Right renal pelvis (tissue), 4 donors: ENCODE data around the gene MED13L. TPM values are rescaled to one million over a fixed set of nuclear protein-coding genes. Genes with fewer than 3 reads are reported as not detected.

Experiments used
- DNase-seq, 4 donors: peaks; one replicate each; pipeline ENCODE4 v3.0.0-alpha.2; 2013; ENCODE audit warnings: low read depth in 4 of 4, low spot score in 3 of 4, missing footprints in 1 of 4
- polyA plus RNA-seq, 4 donors: library from polyadenylated mRNA; unstranded; fragments of 120-200 nt; gene quantifications; one replicate each; pipeline ENCODE4 v1.2.1, GENCODE V29; 2013; ENCODE audit not compliant: insufficient read length in 4 of 4

Gene MED13L
- polyA plus RNA-seq, 4 donors, result 71.0 to 86.6 (median 81.5) TPM

DNA sequence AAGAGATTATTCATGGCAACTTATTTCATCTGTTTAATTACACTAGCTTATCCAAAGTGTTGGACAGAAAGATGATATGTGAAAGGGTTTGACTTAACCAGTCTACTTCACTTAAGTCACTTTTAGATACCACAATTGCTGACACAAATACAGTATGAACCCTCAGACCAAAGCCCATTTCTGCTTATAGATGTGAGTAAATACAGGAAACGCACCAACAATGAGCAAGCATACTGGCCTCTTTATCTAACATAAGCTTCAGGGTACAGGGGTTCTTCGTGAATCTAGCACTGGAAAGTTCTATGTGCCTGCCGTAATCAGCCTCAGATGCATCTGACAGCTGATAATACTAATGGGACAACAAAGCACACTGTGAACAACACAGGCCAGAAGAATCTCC is 209.6 kb downstream of the MED13L start:
- no peak for DNase-seq

DNA sequence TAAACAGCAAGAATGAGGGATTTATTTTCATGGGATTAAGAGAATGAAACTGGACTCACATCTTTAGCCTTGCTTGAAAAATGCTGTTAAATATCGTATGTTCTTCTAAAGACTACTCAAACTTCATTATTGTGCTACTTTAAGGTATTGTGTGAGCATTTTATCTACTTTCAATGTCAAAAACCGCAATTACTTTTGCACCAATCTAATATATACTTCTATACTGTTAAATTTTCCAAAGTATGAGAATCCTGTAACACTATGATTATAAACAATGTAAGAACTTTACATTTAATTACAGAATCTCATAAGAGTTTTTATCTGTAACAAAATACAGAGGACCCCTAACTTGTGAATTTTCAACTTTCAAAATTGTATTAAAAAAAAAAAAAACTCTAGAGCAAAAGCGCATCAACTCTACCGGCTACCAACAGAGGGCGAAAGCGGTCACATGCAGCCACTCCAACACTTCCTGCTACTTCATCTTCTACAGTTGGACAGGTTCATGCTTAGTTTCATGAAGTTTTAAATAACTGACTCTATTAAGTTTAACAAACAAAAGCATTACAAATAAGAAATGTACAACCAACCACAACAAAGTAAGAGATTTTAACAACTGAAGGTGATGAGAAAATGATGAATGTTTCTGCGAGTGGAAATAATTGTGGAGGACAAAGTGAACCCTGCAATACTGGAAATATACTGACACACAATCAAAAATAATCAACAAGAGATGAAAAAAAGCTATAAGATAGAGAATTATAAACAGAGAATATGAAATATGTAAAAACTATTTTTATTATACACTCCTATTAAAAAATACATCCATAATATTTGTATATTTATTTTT is 210.9 kb downstream of the MED13L start:
- DNase-seq, result peak in 2 of 4 donors; percentile 35 to 36

DNA sequence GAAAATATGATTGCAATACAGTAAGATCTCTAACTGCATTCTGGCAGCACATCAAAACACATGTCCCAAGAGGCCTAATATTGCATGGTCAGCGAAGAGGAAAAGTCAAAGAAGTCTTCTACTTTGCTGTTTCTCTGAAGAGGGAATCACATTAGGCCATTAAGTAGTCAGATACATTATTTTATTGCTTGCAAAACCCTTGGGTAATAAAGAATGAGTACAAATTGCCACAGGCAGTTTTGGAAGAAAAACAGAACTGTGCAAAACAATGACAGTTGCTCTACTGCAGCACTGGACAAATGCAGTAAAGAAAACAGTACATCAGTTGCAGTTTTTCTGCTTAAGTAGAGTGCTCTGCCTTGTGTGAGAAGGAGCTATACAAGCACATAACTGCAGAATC is 211.9 kb downstream of the MED13L start:
- peak in 1 of 4 donors; percentile 30 for DNase-seq

DNA sequence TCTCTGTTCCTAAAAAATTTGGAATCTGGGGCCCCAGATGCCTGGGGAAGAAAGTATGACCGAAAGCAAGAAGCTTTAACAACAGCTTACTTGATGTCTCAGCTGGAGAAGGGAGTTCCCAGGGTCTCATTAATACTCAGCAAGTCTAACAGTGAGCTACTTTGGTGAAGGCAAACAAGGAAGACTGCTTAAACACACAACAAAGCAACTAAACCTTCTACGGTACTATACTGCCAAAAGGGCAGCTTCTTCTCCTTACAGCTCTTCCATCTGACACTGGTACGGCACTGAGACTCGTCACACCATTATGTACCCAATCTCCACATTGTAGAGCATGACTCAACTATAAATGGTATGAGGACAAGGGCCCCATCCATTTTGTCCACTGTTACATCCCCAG is 213.0 kb downstream of the MED13L start:
- no peak for DNase-seq

DNA sequence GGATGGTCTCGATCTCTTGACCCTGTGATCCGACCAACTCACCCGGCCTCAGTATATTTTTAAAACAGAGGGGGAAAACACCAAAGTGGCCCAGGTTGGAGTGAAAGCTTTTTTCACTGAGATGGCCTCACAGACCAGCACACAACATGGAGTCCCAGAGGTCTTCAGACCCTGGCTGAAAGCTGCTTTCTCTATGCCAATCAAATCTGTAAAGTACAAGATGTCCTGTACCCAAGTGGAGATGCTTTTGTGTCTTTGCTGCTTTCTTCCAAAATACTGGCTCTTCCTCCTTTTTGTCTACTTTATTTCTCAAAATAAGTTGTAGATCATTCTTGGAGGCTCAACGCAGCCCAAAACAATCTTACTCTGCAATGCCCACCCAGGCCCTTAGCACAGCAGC is 214.8 kb downstream of the MED13L start:
- no peak for DNase-seq

DNA sequence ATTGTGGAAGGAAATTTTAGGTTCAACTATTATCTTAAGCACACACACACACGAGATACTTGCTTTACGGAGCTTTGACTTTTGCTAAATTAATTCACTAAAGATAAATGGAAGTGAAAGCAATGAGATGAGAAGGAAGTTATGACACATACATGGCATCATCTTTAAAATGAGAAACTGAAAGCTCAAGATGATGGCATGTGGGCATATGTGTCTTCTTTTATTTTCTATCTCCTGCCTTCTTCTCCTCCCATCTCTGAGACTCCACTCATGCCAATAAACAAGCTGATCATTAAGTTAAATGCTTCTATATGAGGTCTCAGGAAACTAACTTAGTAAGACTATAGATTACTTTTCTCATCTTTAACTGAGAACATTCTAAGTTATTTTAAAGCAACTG is 216.7 kb downstream of the MED13L start:
- DNase-seq, result no peak

DNA sequence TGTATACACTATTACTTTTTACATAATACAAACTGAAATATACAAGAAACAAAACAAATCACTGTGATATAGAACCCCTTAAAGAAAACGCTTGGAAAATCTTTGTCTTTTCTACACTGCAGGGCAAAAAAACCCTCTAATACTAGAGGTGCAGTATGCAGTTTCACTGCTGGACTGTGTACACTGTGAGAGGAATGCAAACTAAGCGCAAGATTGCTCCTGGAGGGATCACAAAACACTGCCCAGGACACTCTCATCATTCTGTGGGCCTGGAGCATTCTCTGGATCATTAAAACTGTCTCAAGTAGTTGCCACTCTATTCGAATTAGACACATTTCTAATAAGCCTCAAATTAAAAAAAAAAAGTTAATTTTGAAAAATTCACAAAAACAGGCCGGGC is 217.6 kb downstream of the MED13L start:
- DNase-seq, result no peak

DNA sequence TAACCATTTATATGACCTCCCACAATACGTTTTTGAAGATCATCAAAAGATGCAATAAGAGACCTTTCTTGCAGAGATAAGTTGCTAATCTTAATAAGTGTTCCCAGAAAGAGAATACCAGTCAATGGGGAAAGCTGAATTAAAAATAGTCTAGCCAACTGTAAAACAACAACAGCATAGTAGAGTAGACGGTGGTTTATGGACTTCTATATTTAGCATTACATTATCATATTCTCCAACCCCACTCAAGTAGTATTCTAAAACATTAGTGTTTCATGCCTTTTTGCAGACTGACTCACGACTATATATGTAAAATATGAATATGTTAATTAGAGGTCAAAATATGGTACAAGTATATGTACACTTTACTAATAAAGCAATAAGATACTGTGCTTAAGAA is 218.9 kb downstream of the MED13L start:
- no peak for DNase-seq

DNA sequence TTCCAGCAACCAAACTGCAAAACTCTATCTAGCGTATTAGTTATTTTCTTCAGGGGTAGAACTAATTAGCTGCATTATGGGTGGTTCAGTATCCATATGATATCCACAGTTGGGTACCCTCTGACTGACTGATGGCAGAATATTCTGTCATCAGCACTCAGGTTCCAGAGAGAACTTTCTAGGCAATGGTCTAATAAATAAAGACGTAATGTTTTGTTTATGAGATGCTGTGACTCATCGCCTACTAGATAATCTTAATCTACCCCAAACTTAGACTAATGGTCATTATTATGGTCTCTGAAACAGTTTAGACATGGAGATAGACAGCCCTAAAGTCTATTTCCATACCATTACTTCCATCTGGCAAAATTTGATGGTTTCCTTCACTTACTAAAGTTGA is 220.1 kb downstream of the MED13L start:
- no peak for DNase-seq

DNA sequence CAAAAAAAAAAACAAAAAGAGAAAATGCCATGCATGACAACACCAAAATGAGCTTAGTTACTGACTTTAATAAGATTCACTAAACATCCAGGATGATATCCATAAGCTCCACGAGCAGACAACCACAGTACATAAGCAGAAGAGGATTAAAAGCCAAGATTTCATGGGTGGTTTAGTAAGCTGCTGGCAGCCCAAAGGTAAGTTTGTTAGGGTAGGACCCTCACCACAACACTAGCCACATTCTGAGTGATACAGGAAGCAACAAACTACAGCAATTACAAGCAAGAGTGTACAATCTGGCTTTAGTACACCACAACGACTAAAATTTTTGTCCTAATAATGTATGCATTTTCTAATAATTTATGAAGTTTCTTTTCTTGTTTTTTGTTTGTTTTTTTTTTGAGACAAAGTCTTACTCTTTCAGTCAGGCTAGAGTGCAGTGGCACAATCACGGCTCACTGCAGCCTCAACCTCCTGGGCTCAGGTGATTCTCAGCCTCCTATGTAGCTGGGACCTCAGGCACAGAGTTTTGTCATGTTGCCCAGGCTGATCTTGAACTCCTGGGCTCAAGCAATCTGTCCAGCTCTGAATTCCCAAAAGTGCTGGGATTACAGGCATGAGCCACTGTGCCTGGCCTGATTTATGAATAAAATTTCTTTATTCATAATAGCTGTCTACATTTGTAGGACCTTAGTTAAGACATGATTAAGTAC is 221.4 kb downstream of the MED13L start:
- DNase-seq, result no peak

DNA sequence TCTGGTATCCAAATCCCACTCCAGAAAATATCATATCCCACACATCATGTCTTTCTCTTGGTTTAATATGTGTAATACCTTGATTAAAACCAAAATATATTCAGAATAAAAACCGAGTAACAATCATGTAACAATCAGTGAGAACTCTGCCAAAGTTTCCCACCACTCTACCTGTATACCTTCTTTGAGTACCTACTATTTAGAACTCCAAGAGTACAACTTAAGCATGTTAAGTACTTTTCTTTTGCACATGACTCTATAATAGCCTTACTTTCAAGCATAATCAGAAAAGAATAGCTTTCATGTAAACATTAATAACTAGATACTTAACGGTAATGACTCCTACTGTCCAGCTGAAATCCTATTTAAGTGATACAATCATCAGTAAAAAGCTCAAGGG is 223.2 kb downstream of the MED13L start:
- no peak for DNase-seq

DNA sequence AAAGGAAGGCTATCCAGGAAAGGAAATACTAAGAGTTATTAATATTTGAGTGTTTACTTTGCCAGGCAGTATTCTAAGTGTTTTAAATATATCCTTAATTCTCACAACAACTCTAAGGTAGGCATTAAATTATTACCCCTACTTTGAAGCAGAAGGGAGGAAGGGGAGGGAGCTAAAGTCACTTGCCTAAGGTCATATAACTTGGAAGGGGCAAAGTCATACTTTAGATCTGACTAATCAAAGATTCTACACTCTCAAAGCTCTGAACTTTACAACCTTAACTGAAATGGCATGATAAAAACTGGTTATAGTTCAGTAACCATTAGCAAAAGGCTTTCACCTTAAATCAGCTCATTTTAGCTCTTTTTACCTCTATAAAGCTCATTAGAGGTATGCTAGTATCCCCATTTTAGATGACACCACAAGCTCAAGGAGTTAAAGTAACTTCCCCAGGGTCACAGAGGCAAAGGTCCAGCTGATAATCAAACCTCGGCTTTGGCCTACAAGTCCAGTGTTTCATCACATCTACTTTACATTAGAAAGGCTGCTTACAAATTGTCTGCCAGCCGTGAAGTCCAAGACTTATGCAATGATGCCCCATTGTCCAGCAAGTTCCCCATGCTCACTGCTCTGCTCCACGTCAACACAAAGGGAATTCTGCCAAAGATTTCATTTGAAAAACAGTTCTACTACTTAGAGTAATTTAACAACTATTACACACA is 223.9 kb downstream of the MED13L start:
- no peak for DNase-seq

DNA sequence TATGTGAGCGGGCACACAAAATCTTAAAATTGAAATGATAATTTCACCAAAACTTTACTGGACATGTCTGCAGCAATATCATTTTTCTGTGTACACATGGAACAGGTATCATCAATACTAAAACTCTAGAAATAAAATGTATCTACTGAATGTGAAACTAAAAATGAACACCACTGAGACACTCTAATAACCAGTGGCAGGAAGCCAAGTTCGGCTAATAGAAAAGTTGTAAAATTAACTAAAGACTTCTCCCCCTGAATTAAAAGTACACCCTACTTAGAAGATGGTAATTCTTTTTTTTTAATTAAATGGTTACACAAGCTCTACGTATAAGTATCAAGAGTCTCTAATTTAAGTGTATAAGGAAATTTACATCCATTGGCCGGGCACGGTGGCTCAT is 227.2 kb downstream of the MED13L start:
- DNase-seq, result no peak

DNA sequence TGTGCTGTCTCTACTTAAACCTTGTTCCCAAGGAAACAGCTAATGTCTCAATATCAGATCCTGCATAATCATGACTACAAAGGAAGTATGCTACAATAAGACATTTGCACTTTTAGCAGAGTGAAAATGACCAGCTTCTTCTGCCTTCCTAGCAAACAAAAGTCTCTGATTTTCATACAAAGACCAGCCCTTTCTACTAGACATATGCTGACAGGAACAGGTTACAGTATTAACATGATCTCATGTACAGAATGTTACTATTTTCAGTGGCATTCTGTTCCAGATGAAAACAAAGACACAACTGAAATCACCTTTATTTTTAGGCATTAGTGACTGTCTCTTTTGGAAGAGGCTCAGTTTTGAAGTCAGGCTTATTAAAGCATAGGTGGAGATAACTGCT is 228.6 kb downstream of the MED13L start:
- no peak for DNase-seq

DNA sequence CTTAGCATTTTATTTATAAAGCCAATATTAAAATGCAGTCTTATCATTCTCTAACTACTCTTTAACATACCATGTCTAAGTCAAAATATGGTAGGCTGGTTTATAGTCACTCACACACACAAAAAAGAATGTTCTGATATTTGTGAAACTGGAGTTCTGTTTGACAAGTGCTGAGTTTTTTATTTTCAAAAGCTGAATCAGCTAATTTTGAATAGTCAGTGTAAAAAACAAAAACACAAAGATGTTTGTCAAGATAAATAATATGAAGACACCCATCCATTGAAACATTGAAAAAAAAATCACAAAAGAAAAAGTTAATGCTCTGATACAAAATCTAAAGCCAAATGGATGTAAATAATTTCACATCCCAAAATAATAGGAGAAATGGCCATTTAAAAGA is 231.5 kb downstream of the MED13L start:
- DNase-seq, result no peak

DNA sequence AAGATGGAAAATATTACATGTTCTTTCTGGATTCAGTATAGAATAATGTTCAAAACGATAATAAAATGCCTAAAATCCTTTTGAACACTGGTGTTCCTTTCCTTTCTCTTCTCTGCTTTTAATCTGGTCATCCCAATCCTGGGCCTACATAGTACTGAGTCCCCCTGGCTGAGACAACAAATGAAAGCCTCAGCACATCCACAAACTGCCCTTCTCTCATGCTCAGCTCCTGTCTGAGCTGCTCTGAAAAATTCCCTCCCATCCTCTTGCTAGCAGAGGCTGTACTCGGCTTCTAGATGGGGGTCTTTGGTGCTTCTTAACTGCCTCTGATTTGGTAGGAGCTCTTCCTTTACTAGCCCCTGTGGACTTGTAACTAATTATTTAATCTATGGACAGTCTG is 232.3 kb downstream of the MED13L start:
- DNase-seq, result no peak

DNA sequence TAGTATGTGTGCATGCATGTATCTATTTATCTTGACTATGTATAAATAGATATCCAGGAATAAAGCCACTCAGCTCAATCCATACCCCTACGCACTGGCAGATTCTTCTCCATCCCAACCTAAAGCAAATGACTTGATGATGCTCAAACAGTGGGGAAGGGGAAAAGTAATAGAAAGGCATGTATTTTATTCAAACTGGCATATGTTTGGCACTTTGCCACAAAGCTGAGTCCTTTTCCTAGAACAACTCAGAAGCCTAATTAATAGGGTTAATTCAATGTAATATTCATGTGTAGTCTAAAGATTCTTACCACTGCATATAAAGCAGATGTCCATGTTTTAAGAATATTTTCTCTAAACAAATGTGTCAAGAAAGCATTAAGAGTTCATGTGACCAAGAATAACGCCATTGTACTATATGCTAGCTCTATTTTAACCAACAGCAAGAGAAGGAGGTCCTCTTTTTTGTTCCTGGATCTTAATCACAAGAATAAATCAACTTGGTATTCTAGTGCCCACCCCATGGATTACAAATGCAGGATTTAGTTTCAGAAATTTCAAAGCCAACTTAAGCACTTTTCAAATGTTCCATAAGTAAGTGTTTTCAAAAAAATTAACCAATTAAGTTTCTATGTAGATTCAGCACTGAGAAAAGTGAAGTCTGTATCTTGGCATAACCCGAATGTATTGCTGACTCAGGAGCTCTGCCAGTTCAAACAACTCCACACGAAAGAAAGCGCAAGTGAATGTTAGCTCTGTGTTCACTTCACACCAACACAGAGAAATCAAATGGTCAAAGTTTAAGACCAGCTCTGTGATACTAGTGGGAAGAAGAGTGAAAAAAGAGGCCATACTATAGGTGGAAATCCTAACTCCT is 233.6 kb downstream of the MED13L start:
- DNase-seq, result no peak

DNA sequence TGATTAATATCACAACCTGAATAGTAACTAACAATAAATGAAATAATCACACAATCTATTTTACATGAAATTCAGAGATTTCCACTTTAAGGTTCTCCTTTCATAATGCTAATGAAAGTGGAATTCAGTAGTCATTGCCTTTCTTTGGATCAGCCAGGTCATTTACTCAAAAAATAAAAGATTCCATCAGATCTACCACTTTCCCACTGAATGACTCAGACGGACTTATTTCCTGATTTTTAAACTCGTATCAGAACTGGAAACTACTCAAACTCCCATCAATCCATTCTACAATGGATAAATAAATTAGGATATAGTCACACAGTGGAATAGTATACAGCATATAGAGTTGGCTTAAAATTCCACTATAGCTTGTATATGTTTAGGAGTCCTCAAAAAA is 237.1 kb downstream of the MED13L start:
- DNase-seq, result no peak

DNA sequence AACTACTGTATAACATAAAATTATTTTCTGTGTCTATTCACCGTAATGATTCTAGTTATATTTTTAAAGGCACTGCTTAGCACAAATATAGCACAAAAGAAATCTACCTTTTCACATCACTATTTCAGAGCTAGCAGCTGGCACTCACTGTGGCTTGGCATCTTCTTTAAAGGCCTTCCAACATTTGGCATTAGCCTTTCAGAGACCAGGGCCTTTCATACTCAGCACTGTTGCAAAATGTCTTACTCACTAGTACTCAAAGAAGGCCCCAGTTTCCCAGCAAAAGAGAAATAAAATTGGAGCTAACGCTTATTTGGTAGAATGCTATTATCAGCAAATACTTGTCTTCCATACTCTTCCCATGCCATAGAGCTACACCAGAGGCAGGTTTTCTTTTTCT is 238.4 kb downstream of the MED13L start:
- no peak for DNase-seq
